HG02759 (cell line): Measurements from ENCODE around the gene BAIAP2L2.

ENCODE experiments used
- ATAC-seq: cut with Tn5 transposase; IDR thresholded peaks from one replicate; pipeline ENCODE4 v1.9.1; 2021; ENCODE audit warnings: mild to moderate bottlenecking, moderate library complexity; ENCODE audit not compliant: unreplicated experiment

BAIAP2L2 gene

DNA sequence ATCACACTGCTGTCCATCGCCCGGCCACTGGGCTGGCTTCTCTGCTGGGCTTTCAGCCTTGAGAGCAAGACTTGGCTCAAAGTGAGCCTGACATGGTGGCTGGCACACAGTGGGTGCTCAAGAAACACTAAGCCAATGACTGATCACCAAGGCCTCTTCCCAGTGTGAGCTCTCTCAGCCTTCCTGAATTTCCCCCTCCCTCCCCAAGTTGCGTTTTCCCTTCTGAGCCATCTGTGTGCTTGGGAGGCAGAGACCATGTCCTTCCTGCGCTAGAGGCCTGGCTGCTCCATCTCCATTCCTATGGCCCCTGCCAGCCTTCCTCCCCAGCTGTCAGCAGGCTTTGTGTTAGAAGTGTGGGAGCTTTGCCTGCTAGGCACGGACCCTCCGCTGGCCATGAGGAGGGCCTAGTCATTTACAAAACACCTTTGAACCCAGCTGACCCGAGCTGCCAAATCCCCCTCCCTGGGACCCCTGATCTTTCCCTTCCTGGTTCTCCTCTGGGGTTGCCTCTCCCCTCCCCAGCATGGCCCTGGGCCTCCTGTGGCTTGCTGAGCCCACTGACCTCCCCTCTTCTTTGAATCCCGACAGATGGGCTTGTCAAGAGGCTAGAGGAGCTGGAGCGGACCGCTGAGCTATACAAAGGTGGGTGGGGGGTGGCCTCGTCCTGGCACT, 40.1 kb downstream of the BAIAP2L2 start:
- ATAC-seq: no peak

DNA sequence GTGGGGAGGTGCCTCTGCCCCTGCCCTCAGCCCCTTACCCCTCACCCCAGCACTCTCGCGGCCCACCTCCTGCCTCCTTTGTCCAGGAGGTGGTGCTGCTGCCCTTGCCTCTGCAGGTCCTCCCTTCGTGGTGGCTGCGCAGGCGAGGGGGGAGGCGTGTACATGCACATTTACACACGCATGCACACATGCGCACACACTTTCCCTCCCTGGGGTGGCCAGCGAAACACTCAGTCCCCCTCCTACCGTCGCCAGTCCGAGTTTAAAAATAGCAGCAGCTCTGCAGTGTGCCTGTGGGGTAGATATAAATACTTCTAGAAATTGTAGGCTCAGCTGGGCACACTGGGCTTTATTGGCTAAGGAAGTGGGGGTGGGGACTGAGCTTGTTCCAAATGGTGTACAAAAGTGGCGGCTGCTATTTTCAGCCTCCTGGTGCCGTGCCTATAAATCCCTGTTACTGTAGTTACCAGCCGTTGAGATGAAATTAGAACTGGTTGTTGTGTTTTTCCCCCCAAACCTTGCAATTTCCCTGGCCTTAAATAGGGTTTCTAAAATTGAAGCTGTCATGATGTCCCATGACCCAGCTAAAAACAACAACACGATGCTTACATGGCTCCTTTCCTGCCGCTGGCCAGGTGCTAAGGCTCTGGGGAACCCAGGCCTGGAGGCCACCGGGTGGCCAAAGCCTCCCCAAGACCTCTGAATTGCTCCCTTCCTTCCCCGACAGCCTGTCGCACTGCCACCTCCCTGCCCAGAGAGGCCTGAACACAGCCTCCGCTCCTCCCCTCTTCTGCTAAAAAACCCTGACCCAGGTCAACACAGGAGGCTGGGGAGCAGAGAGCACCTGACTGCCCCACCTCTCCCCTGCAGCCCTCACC, 40.9 kb downstream of the BAIAP2L2 start:
- no peak for ATAC-seq

GRCh38 chr22:38068641-38069371, 41.7 kb downstream of the BAIAP2L2 start:
- ATAC-seq: no peak

GRCh38 chr22:38067761-38068360, 42.6 kb downstream of the BAIAP2L2 start:
- no peak for ATAC-seq

DNA sequence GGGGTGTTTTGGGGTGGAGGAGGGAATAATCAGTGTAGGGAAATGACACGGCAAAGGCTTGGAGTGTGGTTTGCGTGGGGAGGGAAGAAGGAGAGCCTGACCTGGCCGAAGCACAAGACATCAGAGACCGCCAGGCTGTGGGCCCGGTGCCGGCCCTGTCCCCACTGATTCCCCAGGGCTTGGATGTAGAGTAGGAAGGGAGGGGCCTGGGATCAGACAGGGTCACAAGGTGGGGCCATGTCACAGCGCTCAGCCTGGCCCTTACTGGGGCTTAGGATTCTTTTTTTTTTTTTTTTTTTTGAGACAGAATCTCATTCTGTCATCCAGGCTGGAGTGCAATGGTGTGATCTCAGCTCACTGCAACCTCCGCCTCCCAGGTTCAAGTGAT, 43.5 kb downstream of the BAIAP2L2 start:
- no peak for ATAC-seq

DNA sequence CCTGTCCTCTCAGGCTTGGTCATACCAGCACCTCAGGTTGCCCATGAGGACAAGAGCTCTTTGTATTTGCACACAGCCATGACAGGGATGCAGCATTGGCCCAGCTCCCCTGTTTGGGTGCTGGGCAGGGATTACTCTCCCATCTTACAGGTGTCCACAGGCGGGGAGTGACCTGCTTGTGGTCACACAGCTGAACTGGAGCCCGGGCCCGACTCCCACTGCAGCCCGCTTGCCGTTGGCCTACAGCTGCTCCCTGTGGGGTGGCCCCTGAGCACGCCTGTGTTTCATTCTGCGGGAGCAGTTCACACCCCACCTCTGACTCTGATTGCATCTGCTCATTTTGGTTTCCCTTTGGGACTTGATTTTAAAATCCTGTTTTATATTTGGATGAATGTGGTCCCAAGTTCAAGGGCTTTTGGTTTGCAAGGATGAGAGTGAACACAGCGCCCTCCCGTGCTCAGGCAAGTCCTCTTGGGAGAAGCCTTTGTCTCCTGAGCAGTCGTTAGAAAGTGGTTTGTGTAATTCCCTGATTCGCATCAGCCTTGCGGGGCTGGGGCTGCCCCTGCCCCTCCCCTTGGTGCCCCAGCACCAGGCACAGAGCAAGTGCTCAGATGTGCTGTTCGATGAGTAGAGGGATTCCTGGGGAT, 44.0 kb downstream of the BAIAP2L2 start:
- ATAC-seq: no peak

DNA sequence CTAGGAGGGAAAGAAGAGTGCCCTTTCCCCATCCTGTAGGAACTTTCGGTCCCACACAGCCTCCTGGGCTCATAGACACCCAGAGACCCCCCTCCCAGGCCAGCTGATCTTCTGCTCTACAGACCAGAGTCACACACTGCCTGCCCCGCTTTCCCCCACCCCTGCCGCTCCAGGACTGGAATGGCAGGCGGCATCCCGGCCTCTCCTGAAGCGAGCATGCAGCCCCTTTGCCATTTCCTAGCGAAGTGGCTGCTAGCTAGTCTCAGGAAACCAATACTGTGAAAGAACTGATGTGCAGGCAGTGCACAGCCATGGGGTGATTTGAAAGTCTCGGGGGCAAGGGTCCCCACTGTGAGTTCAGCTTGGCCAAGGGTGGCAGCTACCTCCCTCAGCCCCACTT, 44.9 kb downstream of the BAIAP2L2 start:
- ATAC-seq: no peak

- ATAC-seq: no peak
Observed at GRCh38 chr22:38062791-38063190, 47.7 kb downstream of the BAIAP2L2 start.

DNA sequence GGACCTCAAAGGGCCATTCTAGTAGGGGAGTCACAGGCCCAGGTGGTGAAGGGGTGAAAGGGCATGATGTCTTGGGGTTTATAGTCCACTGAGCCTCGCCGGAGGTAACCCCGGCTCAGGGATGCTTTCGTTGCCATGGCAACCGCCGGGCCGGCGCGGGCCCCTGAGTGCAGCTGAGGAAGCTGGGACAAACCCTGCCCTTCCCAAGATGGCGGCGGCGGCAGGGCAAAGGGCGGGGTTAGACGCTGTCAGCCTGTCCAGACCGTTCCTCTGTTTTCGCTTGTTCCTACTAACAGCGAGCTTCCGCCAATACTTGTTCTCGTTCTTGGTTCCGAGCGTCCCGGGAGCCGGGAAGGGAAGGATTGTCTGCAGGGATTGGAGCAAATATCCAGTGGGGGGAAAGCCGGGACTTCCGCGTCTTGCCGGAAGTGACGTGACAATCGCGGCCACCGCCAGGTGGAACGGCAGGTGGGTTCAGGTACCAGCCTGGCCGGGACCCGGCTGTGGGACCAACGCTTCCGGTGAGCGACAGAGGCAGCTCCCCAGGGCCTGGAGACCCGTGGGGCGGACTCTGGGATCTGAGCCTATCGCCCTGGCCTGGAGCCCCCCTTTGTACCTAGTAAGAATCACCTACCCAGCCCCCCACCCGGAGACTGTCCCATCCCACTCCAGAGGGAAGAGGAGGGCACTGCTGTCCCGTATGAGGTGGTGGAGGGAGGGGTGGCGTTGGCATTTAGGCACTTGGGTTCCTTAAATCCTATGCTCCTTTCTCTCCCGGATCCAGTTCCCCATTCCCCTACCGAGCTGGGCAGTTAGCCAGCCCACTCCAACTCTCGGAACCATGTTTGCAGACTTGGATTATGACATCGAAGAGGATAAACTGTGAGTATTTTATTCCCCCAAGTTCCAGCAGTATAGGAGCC, 53.3 kb downstream of the BAIAP2L2 start, which contains the start of gene PICK1:
Gene PICK1 (plus strand): TSS at position 436 of the 923 bp plus-strand sequence. CDS start 406 bp downstream, at position 842.
- ATAC-seq: no peak

DNA sequence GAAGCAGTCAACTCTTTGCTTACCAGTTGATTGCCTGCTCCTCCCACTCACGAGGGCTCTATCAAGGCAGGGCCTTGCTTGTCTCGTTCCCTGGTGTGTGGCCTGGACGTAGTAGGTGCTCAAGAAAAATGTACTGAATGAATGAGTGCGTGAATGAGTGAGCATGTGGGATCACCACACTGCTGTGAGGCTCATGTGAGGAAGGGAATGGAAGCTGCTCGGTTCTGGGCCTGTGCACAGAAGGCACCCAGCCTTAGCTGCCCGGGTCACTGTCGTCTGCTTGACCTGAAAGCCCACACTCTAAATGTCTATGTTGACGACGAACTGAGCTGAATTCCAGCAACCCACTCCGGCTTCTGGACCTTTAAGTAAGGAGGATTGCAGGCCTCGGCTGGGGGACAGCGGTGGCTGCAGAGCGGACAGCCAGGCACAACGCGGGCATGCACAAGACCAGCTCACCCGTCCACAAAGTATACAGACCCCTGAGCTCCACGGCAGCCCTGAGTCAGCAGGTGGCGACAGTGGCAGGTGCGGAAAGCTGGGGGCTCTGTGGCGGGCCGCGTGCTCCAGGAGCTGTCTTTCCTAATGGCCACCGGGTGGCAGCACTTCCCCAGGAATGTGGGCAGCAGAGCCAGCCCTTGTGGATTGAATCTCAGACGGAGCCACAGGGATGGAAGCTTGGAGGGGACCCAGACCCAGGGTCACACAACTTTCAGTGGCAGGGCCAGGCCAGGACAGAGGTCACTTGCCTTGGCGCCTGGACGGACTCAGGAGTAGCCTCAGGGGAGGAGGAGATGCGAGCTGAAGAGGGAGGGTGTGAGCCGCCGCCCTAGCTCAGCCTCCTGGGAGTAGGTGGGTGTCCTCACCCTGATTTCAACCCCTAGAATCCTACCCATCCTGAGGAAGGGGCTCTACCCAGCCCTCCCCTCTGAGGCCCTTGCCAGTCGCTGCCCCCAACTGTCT, 58.3 kb downstream of the BAIAP2L2 start:
- ATAC-seq: no peak

- ATAC-seq: no peak
Observed at GRCh38 chr22:38051261-38051660, 59.2 kb downstream of the BAIAP2L2 start.

- ATAC-seq: no peak
Observed at GRCh38 chr22:38050720-38051119, 59.8 kb downstream of the BAIAP2L2 start.

DNA sequence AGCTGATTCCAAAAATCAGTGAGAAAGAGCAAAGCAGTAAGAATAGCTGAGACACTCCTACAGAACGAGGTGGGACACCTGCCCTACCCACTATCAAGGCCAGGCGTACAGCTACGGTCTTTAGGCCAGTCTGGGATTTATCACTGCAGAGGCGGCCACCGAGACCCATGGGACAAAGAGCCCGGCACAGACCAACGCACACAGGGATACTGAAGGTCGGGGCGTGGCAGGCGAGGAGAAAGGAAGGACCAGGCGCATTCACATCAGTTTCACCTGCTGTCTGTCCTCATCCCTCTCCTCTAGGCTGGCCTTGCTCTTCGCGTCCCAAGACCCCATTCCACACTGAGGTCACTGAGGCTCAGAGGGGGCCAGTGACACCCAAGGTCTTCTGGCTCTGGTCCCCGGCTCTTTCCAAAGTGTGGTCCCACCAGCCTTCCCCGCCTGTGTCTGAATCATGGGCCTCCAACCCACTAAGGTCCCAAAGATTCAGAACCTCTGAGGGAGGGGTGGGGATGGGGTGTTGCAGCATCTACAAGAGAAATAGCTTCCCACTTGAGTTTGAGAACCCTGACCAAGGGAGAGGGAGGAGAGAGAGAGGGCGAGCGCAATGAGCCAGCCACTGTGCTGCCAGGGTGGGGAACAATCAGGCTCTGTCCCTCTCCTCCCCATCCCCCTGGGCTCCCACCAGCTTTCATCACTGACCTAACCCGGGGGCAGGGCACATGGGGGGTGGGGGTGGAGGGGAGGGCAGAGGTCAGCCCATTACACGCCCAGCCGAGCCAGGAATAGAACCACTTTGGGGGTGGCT, 60.5 kb downstream of the BAIAP2L2 start:
- no peak for ATAC-seq

DNA sequence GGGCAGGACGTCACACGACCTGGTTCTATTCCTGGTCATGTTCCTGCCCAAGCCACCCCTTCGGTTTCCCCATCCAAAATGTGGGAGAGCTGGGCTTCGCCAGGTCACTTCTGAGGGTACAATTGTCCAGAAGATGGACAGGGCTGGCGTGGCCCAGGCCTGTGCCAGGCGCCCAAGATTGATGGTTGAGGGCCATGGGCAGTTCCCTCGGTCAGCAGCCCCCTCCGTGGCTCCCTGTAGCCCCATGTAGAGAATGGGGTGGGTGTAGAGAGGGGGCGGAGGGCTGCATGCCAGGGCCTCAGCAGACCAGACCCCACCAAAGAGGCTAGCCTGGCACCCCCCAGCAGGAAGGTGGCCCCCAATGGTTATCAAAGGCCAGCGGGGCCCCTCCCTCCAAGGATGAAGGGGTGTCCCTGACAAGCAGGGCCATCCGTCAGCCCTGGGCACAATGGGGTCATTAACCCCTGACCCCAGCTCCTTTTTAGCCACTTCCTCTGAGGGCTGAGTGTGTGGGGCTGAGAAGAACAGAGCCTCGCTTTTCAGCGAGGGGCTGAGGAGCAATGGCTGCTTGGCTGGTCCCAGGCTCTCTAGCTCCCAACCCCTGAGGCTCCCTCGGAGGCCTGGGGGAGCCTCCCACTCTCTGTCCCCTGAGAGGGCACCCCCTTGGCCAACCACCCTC, 64.3 kb downstream of the BAIAP2L2 start:
- no peak for ATAC-seq

DNA sequence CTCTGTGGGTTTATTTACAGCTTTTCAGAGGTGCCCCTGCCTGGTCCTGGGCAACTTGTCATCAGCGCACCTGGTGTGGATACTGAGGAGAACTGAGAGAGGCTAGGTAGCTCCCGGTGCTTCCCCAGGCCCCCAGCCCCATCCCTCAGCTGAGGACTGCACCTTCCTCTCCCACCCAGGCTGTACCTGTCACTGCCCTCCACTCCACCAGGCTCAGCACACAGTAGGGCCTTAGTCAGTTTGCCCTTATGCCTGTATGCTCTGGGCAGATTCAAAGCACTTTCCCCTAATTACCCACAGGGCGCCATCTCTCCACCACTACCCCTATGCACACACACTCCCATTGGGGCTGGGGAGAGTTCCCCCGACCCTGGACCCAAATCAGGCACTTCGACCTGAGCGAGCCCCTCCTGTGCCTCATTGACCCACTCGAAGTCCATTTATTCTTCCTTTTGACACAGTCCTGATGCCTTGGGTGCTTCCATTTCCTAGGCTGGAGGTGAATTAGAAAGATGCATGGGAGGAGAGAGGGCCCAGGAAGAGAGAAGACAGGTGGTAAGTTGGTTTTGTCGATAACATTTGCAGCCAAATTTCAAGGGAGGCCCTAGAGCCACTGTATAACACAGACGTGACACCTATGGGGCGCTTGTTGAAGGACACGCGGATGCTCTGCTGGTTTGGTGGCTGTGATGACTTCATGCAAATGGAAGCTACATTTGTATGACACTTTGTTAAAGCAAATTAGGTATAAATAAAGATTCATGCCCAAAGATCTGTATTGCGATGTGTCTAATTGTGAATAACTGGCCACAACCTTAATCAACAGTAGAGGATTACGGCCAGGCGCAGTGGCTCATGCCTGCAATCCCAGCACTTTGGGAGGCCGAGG, 67.1 kb downstream of the BAIAP2L2 start:
- ATAC-seq: no peak

GRCh38 chr22:38042488-38042790, 68.0 kb downstream of the BAIAP2L2 start:
- no peak for ATAC-seq
